Skin of body (tissue), 2 donors: ENCODE results near the gene GDPD4. TPM values are rescaled to one million over a fixed set of nuclear protein-coding genes. Genes with fewer than 3 reads are reported as not detected.

Experiments
- DNase-seq: peaks from one replicate; lab custom pipeline; 2025; lab: John Stamatoyannopoulos, UW
- total RNA-seq: library from RNA; depleted of rRNA; stranded (reverse); fragments of >200 nt; gene quantifications from one replicate; pipeline ENCODE4 v1.2.3, GENCODE V29; 2014

Gene GDPD4
- total RNA-seq, 1 donor from 2014 or later: 0.39 TPM

DNA sequence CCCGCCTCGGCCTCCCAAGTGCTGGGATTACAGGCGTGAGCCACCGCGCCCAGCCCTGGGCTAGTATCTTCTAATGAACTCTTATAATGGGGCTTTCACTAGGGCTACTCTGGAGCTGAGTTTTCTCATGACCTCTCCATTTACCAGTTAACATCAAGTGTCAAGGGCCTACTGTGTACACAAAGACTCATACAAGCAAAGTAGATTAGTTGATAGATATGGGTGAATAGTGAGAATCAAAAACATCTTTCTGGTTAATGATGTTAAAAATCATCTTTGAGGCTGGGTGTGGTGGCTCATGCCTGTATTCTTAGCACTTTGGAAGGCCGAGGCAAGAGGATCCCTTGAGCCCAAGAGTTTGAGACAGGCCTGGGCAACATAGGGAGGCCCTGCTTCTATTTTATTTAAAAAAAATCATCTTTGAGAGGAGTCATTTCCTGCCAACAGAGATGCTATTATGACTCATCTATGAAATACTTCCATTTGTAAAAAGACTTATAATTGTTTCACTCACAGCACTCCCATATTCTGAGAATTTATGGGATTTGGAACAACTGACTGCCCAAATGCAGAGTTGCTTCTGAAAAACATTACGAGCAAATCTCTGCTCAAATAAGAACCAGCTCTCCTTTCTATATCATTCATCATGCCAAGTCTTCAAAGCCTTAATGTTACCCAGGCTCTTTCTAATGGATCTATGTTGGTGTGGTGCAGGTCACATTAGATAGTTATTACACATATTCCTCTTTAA, 57.0 kb downstream of the GDPD4 start:
- peak; percentile 92 for DNase-seq

DNA sequence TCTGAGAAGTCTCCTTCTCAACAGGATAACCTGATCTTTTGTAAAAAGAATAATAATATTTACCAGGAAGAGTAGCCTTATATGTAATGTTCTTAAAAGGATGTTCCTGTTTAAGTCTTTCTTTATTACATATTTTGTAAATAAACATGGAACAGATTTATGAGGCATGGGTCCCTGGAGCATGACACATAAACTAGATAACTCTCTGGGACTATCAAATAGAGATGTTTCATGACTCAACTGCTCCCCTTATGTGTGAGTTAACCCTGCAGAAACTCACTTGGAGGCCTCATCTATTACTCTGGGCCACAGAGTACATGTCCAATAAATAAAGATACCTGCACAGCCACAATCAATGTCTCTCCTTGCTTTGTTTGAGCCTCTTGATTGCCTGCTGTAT, 64.6 kb downstream of the GDPD4 start:
- no peak for DNase-seq

GRCh38 chr11:77233011-77233410, 68.5 kb downstream of the GDPD4 start:
- no peak for DNase-seq

DNA sequence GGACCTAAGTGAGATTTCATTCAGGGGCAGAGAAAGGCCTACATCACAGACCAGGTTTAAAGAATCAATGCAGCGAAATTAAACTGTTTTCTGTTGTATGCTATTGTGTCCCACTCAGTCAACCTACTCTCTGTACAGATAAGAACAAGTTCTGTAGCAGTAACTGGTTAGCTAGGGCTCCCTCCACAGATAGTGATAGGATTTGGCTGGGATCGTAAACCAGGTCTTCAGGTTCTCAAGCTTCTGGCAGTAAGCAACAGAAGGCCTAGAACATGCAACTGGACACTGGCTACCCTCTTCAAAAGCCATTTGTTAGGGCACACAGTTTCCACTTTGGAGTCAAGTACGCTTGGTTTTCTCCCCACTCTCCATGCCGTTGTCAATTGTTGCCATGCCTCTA, 69.2 kb downstream of the GDPD4 start:
- no peak for DNase-seq

DNA sequence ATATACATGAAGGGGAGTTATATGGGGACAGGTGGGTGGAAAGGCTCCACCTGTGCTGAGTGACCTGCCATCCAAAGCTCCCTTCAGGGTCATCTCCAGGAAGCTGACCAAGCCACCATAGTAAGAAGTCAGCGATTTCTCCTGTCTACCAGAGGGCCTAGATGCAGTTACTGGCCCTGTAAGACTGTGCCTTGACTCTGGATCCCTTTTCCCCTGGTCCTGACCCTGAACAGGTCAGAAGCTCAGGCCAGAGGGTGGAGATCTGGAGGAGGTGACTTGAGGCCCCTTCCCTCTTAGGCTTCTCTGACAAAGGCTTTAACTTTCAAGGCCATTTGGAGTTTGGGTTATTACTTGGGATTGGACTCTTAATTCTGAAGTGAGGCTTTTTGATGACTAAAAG, 69.7 kb downstream of the GDPD4 start:
- DNase-seq: no peak

DNA sequence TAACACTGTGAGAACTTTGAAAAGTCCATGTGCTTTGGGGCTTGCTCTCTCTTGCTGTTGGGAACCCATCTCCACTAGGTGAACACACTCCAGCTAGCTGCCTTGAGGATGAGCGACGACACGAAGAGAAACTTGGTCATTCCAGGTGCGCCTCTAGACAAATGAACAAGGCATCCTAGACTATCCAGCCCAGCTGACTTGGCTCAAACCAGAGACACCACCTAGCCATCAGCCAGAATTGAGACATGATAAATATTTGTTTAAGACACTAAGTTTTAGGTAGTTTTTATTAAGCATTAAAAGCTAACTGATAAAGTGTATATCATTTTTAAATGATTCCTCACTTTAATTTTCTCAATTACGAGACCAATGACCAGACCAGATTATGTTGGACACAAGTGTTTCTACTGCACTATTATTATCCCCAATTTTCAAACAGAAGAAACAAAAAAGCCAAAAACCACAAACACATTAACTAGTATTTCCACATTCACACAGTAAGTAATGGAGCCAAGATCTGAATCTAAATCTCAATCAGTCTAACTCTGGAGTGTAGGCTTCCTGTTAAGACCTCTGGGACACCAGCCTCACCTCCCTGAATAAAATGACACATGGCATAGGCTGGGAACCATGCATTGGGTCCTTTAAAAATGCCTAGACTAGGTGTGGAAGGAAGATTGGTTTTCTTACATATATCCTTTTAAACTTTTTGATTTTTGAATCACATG, 70.4 kb downstream of the GDPD4 start:
- DNase-seq: no peak

GRCh38 chr11:77223797-77224196, 77.7 kb downstream of the GDPD4 start:
- no peak for DNase-seq

DNA sequence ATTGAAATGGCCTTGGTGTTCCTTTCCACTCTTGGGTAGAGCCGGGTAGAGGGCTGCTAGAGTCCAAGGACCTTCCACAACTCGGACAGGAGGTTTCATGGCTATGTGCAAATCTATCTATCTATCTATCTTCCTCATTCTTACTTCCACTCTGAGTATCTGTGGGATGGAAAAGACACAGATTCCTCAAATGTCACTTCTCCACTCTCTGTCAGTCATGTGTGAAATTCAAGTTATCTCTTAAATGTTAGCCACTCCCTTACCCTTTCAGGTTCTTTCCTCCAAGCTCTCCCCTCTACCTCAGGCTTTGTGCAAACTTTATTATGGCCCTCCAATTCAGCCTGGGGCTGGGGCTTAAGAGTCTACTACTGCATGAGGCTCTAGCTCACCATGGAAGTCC, 84.3 kb downstream of the GDPD4 start:
- no peak for DNase-seq

DNA sequence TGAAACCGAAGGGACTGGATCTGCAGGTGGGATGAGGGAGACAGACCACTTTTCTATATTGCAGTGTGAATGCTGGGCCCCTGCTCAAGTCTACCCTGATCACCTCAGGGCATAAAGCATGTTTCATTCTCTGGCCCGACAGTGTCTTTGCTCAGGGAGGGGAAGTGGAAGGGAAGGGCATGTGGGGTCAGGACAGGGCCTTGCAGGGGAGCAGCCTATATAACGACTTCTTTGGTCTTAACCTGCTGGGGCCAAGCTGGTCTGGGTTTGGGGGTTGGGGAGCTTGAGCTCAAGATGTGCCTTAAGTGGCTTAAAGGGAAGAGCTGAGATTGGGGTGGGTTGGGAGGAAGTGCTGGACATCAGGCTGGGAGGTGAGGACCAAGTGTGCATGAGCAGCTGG, 86.4 kb downstream of the GDPD4 start:
- no peak for DNase-seq

DNA sequence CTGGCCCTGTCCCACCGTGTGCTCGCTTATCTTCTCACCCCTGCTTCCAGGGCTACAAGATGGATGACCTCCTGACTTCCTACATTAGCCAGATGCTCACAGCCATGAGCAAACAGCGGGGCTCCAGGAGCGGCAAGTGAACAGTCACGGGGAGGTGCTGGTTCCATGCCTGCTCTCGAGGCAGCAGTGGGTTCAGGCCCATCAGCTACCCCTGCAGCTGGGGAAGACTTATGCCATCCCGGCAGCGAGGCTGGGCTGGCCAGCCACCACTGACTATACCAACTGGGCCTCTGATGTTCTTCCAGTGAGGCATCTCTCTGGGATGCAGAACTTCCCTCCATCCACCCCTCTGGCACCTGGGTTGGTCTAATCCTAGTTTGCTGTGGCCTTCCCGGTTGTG, 86.9 kb downstream of the GDPD4 start:
- no peak for DNase-seq

GRCh38 chr11:77213589-77214428, 87.7 kb downstream of the GDPD4 start:
- DNase-seq: no peak

DNA sequence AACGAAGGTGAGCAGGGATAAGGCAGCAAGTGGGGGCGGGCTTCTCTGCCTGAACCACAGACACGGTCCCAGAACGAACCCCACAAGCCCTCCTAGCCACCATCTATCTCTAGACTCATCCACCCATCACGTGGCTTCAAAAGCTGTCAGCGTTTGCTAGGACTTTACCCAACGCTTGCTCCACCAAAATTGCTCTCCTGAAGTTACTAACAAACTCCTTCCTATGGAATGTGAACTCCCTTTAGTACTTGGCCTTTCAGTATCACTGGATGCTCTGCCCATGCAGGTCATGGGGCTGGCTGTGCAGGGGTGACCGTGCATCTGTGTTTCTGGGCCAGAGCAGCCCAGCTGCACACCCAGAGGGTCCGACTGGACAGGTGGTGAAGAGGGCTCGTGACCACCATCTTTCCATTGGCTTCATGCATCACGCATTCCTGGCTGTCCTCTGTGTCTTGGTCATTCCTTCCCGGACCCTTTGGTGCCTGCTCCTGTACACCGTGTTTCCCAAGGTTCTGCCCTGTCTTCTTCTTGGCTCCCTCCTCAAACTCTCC, 88.4 kb downstream of the GDPD4 start:
- DNase-seq: no peak

DNA sequence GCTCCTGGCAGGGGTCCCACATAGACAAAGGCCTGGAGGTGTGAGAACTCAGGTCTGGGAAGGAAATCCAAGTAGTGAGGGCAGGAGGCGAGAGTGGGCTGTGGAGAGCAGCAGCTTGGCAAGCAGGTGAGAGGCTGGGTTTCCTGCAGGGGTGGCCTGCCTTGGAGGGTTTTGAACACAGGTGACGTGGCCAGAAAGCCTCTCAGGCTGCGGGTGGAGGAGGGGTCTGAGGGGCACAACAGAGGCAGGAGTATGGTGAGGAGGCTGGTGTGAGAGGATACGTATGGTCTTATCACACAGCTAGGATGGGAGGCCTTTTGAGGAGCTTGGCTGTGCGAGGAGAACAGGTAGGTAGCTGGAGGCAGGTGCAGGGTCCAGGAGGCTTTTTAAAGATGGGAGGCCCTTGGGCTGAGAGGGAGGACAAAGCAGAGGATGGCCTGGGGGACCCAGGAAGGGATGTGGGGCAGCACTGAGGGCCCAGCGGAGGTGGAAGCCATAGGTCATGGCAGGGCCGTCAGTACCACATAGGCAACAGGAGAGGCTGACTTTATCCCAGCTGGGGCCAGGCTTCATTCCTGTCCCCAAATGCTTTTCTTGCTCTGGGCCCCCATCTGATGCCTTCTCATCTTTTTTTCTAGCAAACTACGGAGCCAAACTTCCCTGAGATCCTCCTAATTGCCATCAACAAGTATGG, 89.0 kb downstream of the GDPD4 start:
- no peak for DNase-seq

DNA sequence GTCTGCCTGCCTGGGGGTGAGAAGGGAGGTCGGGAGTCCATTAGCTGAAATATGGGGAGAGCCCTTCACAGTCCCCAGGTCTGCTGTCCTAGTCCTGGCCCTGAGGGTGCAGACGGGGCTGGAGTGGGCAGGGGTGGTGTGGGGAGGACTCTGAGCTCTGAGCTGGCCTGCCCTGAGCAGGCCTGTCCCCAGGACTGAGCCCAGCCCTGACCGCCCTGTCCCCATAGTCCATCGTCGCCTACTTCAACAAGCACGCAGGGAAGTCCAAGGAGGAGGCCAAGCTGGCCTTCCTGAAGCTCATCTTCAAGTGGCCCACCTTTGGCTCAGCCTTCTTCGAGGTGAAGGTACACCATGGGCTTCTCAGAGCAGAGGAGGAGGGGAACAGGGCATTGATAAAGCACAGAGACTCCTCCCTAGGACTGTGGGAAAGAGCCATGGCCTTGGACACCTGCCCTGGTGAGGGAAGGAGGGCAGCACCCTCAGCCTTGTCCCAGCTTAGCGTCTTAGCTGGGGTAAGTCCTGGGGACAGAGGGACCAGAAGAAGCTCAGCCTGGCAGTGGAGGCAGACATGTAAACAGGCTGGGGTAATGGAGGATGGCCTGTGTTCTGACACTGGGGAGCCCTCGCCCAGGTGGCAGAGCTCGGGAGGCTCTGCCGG, 89.8 kb downstream of the GDPD4 start:
- no peak for DNase-seq

GRCh38 chr11:77211040-77211451, 90.4 kb downstream of the GDPD4 start:
- no peak for DNase-seq

- no peak for DNase-seq
These were observed 91.8 kb downstream of the GDPD4 start for GRCh38 chr11:77209663-77210062.

GRCh38 chr11:77208535-77208934, 93.0 kb downstream of the GDPD4 start:
- no peak for DNase-seq

DNA sequence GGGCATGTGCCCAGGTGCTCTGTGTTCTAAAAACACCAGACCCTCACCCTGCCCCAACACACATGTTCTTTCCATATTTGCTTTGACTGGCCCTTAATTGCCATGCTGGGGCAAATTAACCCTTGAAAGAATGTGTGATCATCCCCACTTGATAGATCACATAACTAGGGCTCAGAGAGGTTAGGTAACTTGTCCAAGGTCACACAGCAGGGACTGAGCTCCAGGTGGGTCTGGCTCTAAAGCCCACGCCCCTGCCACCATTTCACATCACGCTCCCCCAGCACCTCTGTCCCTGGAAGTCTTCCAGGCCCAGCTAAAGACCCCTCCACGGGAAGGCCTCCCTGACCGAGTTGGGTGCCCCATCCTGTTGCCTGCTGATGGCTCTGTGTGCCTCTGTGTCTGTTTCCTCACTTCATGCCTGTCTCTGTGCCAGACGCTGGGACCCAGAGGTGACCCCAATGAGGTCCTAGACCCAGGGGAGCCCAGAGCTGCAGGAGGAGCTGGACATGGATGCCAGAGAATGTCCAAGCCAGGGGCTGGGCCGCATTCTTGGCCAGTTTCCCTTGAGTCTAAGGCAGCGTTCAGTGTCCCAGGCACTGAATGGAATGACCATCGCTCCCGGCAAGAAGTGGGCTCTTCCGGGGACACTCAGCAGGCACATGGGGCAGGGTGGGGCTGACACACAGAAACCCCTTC, 93.7 kb downstream of the GDPD4 start:
- no peak for DNase-seq

DNA sequence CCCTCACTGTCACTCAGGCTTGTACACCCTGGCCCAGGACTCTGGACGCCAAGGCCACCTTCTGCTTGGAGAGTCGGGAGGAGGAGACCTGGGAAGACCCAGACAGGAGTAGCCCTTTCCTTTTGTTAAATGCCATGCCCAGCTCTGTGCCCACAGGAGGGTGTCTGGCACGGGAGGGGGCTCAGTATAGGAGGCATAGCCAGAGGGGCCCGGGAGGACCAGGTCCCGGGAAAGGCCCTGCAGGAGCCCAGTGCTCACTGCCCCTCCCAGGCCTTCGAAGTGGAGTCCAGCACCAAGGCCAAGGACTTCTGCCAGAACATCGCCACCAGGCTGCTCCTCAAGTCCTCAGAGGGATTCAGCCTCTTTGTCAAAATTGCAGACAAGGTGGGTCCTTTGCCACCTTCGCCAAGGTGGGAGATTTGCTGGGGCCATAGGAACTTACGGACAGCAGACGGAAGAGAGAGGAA, 94.4 kb downstream of the GDPD4 start:
- DNase-seq: no peak
